K562 (cell line): ENCODE data around the gene SPTA1. TPM values are rescaled to one million over a fixed set of nuclear protein-coding genes. Genes with fewer than 3 reads are reported as not detected.
A peak's percentile ranks its signal among the peaks of the same experiment; 100 is the strongest.

ENCODE experiments used
- ATAC-seq: fragments of 200-7000 bp; cut with Tn5 transposase; 3 replicates; pipeline ENCODE4 v1.9.1; 2020; ENCODE audit warnings: moderate library complexity
- BruUV-seq: library from RNA; stranded (reverse); fragments of 400-500 nt; replicated peaks from 2 replicates; lab custom pipeline; 2021; lab: Mats Ljungman, UMichigan
- CTCF ChIA-PET: fragments of 300-600 bp; formaldehyde crosslinking; extraction: SDS; loops from one replicate; lab custom pipeline; 2021; ENCODE audit warnings: low intra/inter-chr PET ratio; lab: Yijun Ruan, JAX
- POLR2A ChIA-PET: fragments of 300-600, 350-650 bp; sonication (Branson Sonifier 250); formaldehyde crosslinking; extraction: SDS; loops from one replicate; lab custom pipeline; 2021; ENCODE audit warnings: antibody characterized with exemption, inconsistent platforms; lab: Yijun Ruan, JAX
- DNase-seq, 4 experiments: peaks; one replicate each; pipeline versions ENCODE4 v3.0.0 to v3.0.0-alpha.2; 2011 to 2018; ENCODE audit warnings: low spot score in 3 of 4, mixed read lengths in 3 of 4; ENCODE audit errors: extremely low read depth in 1 of 4
- FAIRE-seq: peaks from 2 replicates; lab custom pipeline; 2011; peaks lifted over from hg19 to GRCh38; lab: Jason Lieb, UNC
- H2AFZ ChIP-seq: 2 replicates; pipeline ENCODE4 v1.6.0; 2011; ENCODE audit warnings: low read depth, low read length, control low read depth, inconsistent platforms
- H3K27ac ChIP-seq: fragments of 200-600 bp; 3 replicates; pipeline ENCODE4 v1.8.0; 2011; ENCODE audit warnings: low read depth, mild to moderate bottlenecking, control low read depth, inconsistent platforms, low read length, moderate library complexity, mixed read lengths; ENCODE audit errors: extremely low read depth
- H3K27me3 ChIP-seq, 2 experiments: fragments of 300-600 bp in 1 of 2; 2 replicates in 1 of 2; 3 replicates in 1 of 2; pipeline versions ENCODE4 v1.6.0 to v1.8.0; 2011; ENCODE audit warnings: inconsistent platforms in 2 of 2, low read length in 2 of 2, mild to moderate bottlenecking in 1 of 2, mixed read lengths in 1 of 2, moderate library complexity in 1 of 2; ENCODE audit not compliant: control insufficient read depth in 2 of 2, insufficient read depth in 2 of 2
- H3K36me3 ChIP-seq: fragments of 300-600 bp; 3 replicates; pipeline ENCODE4 v1.8.0; 2011; ENCODE audit warnings: mild to moderate bottlenecking, low read length, inconsistent platforms; ENCODE audit not compliant: control insufficient read depth, insufficient read depth
- H3K4me1 ChIP-seq, 2 experiments: fragments of 200-600 bp in 1 of 2; replicated peaks in 1 of 2; 2 replicates in 1 of 2; 3 replicates in 1 of 2; pipeline versions ENCODE4 v1.5.1 to v1.8.0; 2011; ENCODE audit warnings: inconsistent platforms in 2 of 2, low read length in 2 of 2, mild to moderate bottlenecking in 1 of 2, mixed read lengths in 1 of 2, moderate library complexity in 1 of 2; ENCODE audit not compliant: control insufficient read depth in 2 of 2, insufficient read depth in 2 of 2
- H3K4me2 ChIP-seq: 2 replicates; pipeline ENCODE4 v1.6.1; 2011; ENCODE audit warnings: low read length, control low read depth, inconsistent platforms, mixed read lengths; ENCODE audit not compliant: insufficient read depth
- H3K4me3 ChIP-seq: fragments of 200-600 bp; sonication (generic), shearing (Covaris generic); 2 replicates; pipeline ENCODE4 v1.5.1; 2016; ENCODE audit warnings: control low read depth, inconsistent platforms
- H3K79me2 ChIP-seq: fragments of 200-600 bp; 3 replicates; pipeline ENCODE4 v1.8.0; 2011; ENCODE audit warnings: low read length, inconsistent platforms; ENCODE audit not compliant: control insufficient read depth, insufficient read depth
- H3K9ac ChIP-seq, 2 experiments: 2 replicates each; pipeline versions ENCODE4 v1.6.0 to v1.6.1; 2011; ENCODE audit warnings: low read depth in 2 of 2, low read length in 2 of 2, control low read depth in 1 of 2, inconsistent platforms in 1 of 2, mild to moderate bottlenecking in 1 of 2, mixed read lengths in 1 of 2; ENCODE audit not compliant: insufficient read depth in 1 of 2
- H3K9me1 ChIP-seq: one replicate; pipeline ENCODE4 v1.6.0; 2011; ENCODE audit warnings: inconsistent platforms, mild to moderate bottlenecking, low read length, moderate library complexity; ENCODE audit not compliant: control insufficient read depth, insufficient read depth
- H3K9me3 ChIP-seq: replicated peaks from 2 replicates; pipeline ENCODE4 v1.5.1; 2011; ENCODE audit warnings: low read depth, low read length, inconsistent platforms; ENCODE audit not compliant: control insufficient read depth, insufficient read depth
- H4K20me1 ChIP-seq: replicated peaks from 2 replicates; pipeline ENCODE4 v1.6.1; 2011; ENCODE audit warnings: low read length, inconsistent platforms, mixed read lengths; ENCODE audit not compliant: control insufficient read depth, insufficient read depth
- HIVEP1 ChIP-seq: fragments of 250-450 bp; sonication (Bioruptor Pico); IDR thresholded peaks from 2 replicates; pipeline ENCODE4 v1.4.0; 2020; ENCODE audit warnings: mild to moderate bottlenecking
- HNRNPK ChIP-seq: fragments of 200-400 bp; formaldehyde crosslinking; IDR thresholded peaks from one replicate; pipeline ENCODE4 v1.6.1; 2018; ENCODE audit warnings: mild to moderate bottlenecking, low read depth, low read length; ENCODE audit not compliant: poor library complexity, severe bottlenecking
- MAFF ChIP-seq: IDR thresholded peaks from 2 replicates; pipeline ENCODE4 v1.6.1; 2012; ENCODE audit warnings: low read length, improper control_type of control experiment
- MXI1 ChIP-seq: IDR thresholded peaks from 2 replicates; pipeline ENCODE4 v1.6.1; 2011; ENCODE audit warnings: low read depth, mild to moderate bottlenecking, improper control_type of control experiment, low read length
- PCBP2 ChIP-seq: fragments of 200-400 bp; formaldehyde crosslinking; IDR thresholded peaks from 2 replicates; pipeline ENCODE4 v1.6.1; 2018; ENCODE audit warnings: low read length, low read depth, mild to moderate bottlenecking, moderate library complexity; ENCODE audit not compliant: poor library complexity, severe bottlenecking
- WGBS: fragments of 100-300 bp; shearing (Covaris generic); methylation state at CpG from one replicate; pipeline ENCODE4 v1.1.6; 2016; ENCODE audit warnings: low coverage, mixed read lengths; ENCODE audit not compliant: insufficient coverage; ENCODE audit errors: missing lambda C conversion rate; 5-methylcytosine and 5-hydroxymethylcytosine counted together
- in situ Hi-C: fragments of 300-500 bp; cut with MboI; formaldehyde crosslinking; loops from 4 replicates; pipeline ENCODE4 v1.15.0; 2018; ENCODE audit warnings: inconsistent platforms, mixed read lengths
- intact Hi-C: fragments of 100-400 bp; cut with micrococcal nuclease; formaldehyde crosslinking; loops from 2 replicates; pipeline ENCODE4 v1.14.2; 2022
- polyA plus RNA-seq, 8 experiments: library from polyadenylated mRNA; depleted of rRNA in 4 of 8; stranded (reverse) in 5 of 8; unstranded in 3 of 8; fragments of >200 nt; fragmentation: Nextera tagmentation in 2 of 8; fragmentation: Illumina TruSeq in 1 of 8; extraction: Ambion mirVana in 2 of 8; extraction: Trizol in 1 of 8; gene quantifications; 2 replicates each; pipeline versions ENCODE4 v1.2.1 to v1.2.3, GENCODE V29; 2011 to 2014; ENCODE audit warnings: inconsistent platforms in 1 of 8, missing spikeins in 1 of 8
- total RNA-seq, 7 experiments: library from RNA; depleted of rRNA in 6 of 7; stranded (reverse); fragments of >200 nt in 6 of 7; fragmentation: Illumina TruSeq in 2 of 7; extraction: Trizol in 2 of 7; gene quantifications; 2 replicates each; pipeline versions ENCODE4 v1.2.1 to v1.2.3, GENCODE V29; 2011 to 2021; ENCODE audit warnings: low replicate concordance in 1 of 7
- TF ChIP-seq, protein P1 (sequence below): fragments of 250-450 bp; sonication (Bioruptor Pico); IDR thresholded peaks from 2 replicates; pipeline ENCODE4 v1.4.0; 2020; ENCODE audit warnings: mild to moderate bottlenecking, moderate library complexity
- TF ChIP-seq, protein P2 (sequence below): fragments of 450-650 bp; formaldehyde crosslinking; IDR thresholded peaks from 2 replicates; pipeline ENCODE4 v1.4.0; 2022; ENCODE audit warnings: missing genetic modification characterization
- TF ChIP-seq, protein P3 (sequence below): fragments of 450-650 bp; IDR thresholded peaks from 2 replicates; pipeline ENCODE4 v1.7.1; 2018; ENCODE audit warnings: mild to moderate bottlenecking, low read depth; ENCODE audit not compliant: partially characterized antibody
- TF ChIP-seq, protein P4 (sequence below): sonication (generic); formaldehyde crosslinking; IDR thresholded peaks from 2 replicates; pipeline ENCODE4 v1.8.0; 2022; ENCODE audit warnings: missing genetic modification reagents, mild to moderate bottlenecking, borderline replicate concordance

SPTA1 gene
- total and polyA plus RNA-seq, 9 of the 15 experiments (the other 6 are each of a cell fraction or from before 2014, with no cell fraction given): 11.0 to 62.1 (median 45.9) TPM

DNA sequence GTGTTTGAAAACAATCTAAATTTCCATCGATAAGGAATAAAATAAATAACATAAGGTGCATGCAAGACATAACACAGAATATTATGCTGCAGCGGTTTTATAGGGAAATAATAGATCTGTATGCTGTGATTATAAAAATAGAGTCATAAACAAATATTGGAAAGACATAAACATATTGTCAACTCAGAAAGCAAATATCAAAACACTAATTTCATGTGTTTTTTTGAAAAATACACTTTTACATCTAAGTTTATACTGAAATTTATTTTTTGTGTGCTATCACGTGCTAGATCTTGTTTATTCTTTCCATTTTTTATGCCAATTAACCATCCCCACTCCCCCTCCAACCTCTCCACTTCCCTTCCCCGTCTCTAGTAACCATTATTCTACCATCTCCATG lies 24.6 kb upstream of the SPTA1 start:
- intact Hi-C loops: no loop called here
- CTCF ChIA-PET: no interaction called here

More for the DNA sequence above, 24.6 kb upstream of the SPTA1 start:
- ATAC-seq (no peak), FAIRE-seq (no peak), DNase-seq (no peak)
- Histone ChIP-seq H3K4me3 (no peak overlapping the region), H3K27ac (no peak overlapping the region), H3K36me3 (no peaks in the 10 kb centered on the region), H3K9me1 (no peaks in the 10 kb centered on the region), H3K4me2 (no peak overlapping the region), H3K9ac (no peak overlapping the region), H3K4me1 (no peaks in the 10 kb centered on the region), H3K27me3 (no peaks in the 10 kb centered on the region), H3K79me2 (no peaks in the 10 kb centered on the region), H4K20me1 (no peaks in the 10 kb centered on the region), H2AFZ (no peak overlapping the region), H3K9me3 (no peaks in the 10 kb centered on the region)
- POLR2A ChIA-PET: no interaction called here
- in situ Hi-C loops: no loop called here
- BruUV-seq: no TSS peak
- TF ChIP-seq PCBP2 (peak; percentile 67), HNRNPK (peak; percentile 69), HIVEP1 (CRISPR knock-in tag) (no peak), MXI1 (no peak), MAFF (no peak)
- TF ChIP-seq, protein P1, sequence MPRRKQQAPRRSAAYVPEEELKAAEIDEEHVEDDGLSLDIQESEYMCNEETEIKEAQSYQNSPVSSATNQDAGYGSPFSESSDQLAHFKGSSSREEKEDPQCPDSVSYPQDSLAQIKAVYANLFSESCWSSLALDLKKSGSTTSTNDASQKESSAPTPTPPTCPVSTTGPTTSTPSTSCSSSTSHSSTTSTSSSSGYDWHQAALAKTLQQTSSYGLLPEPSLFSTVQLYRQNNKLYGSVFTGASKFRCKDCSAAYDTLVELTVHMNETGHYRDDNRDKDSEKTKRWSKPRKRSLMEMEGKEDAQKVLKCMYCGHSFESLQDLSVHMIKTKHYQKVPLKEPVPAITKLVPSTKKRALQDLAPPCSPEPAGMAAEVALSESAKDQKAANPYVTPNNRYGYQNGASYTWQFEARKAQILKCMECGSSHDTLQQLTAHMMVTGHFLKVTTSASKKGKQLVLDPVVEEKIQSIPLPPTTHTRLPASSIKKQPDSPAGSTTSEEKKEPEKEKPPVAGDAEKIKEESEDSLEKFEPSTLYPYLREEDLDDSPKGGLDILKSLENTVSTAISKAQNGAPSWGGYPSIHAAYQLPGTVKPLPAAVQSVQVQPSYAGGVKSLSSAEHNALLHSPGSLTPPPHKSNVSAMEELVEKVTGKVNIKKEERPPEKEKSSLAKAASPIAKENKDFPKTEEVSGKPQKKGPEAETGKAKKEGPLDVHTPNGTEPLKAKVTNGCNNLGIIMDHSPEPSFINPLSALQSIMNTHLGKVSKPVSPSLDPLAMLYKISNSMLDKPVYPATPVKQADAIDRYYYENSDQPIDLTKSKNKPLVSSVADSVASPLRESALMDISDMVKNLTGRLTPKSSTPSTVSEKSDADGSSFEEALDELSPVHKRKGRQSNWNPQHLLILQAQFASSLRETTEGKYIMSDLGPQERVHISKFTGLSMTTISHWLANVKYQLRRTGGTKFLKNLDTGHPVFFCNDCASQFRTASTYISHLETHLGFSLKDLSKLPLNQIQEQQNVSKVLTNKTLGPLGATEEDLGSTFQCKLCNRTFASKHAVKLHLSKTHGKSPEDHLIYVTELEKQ: no peak
- TF ChIP-seq, protein P2, sequence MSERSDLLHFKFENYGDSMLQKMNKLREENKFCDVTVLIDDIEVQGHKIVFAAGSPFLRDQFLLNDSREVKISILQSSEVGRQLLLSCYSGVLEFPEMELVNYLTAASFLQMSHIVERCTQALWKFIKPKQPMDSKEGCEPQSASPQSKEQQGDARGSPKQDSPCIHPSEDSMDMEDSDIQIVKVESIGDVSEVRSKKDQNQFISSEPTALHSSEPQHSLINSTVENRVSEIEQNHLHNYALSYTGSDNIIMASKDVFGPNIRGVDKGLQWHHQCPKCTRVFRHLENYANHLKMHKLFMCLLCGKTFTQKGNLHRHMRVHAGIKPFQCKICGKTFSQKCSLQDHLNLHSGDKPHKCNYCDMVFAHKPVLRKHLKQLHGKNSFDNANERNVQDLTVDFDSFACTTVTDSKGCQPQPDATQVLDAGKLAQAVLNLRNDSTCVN (CRISPR knock-in tag): no peak
- TF ChIP-seq, protein P3, sequence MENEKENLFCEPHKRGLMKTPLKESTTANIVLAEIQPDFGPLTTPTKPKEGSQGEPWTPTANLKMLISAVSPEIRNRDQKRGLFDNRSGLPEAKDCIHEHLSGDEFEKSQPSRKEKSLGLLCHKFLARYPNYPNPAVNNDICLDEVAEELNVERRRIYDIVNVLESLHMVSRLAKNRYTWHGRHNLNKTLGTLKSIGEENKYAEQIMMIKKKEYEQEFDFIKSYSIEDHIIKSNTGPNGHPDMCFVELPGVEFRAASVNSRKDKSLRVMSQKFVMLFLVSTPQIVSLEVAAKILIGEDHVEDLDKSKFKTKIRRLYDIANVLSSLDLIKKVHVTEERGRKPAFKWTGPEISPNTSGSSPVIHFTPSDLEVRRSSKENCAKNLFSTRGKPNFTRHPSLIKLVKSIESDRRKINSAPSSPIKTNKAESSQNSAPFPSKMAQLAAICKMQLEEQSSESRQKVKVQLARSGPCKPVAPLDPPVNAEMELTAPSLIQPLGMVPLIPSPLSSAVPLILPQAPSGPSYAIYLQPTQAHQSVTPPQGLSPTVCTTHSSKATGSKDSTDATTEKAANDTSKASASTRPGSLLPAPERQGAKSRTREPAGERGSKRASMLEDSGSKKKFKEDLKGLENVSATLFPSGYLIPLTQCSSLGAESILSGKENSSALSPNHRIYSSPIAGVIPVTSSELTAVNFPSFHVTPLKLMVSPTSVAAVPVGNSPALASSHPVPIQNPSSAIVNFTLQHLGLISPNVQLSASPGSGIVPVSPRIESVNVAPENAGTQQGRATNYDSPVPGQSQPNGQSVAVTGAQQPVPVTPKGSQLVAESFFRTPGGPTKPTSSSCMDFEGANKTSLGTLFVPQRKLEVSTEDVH: no peak
- TF ChIP-seq, protein P4, sequence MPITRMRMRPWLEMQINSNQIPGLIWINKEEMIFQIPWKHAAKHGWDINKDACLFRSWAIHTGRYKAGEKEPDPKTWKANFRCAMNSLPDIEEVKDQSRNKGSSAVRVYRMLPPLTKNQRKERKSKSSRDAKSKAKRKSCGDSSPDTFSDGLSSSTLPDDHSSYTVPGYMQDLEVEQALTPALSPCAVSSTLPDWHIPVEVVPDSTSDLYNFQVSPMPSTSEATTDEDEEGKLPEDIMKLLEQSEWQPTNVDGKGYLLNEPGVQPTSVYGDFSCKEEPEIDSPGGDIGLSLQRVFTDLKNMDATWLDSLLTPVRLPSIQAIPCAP: no peak
- 62% methylated on average over 4 of the region's 4 CpGs for WGBS
